Measurements from ENCODE around the gene SPAG9. TPM values are rescaled to one million over a fixed set of nuclear protein-coding genes. Genes with fewer than 3 reads are reported as not detected.

SPAG9 gene
- total RNA-seq, 1 donor from 2014 or later: 108 TPM

DNA sequence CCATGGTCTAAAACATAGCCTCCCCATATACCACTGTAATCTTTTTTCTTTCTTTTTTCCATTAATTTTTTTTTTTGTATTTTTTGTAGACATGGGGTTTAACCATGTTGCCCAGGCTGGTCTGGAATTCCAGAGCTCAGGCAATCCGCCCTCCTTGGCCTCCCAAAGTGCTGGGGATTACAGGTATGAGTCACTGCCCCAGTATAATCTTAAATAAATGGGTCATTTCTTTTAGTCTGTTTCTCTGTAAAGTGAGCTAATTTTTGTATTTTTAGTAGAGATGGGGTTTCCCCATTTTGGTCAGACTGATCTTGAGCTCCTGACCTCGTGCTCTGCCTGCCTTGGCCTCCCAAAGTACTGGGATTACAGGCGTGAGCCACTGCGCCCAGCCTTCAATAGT is 27.0 kb upstream of the SPAG9 start:
- Histone ChIP-seq H3K9me3 (no peaks in the 10 kb centered on the region), H3K4me3 (no peak overlapping the region), H3K36me3 (no peaks in the 10 kb centered on the region), H3K4me1 (peaks cover 4% of the 10 kb centered on the region), H3K27me3 (ENCODE audit: low read depth) (no peaks in the 10 kb centered on the region), H3K27ac (no peak overlapping the region)
- DNase-seq (no peak), ATAC-seq (no peak)
- intact Hi-C loops (cut with DNase I): no loop called here
- TF ChIP-seq, protein P1, sequence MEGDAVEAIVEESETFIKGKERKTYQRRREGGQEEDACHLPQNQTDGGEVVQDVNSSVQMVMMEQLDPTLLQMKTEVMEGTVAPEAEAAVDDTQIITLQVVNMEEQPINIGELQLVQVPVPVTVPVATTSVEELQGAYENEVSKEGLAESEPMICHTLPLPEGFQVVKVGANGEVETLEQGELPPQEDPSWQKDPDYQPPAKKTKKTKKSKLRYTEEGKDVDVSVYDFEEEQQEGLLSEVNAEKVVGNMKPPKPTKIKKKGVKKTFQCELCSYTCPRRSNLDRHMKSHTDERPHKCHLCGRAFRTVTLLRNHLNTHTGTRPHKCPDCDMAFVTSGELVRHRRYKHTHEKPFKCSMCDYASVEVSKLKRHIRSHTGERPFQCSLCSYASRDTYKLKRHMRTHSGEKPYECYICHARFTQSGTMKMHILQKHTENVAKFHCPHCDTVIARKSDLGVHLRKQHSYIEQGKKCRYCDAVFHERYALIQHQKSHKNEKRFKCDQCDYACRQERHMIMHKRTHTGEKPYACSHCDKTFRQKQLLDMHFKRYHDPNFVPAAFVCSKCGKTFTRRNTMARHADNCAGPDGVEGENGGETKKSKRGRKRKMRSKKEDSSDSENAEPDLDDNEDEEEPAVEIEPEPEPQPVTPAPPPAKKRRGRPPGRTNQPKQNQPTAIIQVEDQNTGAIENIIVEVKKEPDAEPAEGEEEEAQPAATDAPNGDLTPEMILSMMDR (IDR thresholded peaks at IDR 0.05): no peak

DNA sequence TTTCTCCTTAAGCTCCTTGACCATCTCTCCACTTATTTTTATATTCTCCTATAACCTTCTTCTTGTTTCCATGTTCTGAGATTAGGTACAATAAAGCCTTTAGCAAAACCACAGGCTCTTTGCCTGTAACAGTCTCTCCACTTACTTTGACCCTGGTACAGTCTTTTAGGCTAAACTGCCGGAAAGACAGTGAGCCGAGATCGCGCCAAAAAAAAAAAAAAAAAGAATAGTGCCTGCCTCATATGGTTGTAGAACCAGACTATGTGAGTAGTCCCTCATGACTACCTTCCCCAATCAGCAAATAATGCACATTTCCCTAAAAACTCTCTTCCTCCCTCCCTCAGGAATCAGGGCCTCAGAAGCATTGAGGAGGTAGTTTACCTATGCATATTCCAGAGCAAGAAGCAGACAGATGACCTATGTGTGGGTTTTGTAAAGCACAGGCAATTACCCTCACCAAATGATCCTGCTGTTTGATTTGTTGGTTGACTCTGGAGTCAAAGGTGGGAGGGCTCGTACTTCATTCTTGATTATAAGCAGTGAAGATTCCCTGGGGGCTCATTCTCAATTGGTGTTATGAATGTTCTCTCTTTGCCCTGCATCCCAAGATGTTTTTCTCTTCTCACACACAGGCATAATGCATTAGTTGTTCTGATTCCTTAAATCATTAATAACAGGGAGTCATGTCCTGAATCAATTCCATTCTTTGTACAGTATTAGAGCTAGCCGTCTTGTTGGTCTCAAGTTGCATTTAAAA is 23.8 kb upstream of the SPAG9 start:
- H3K9me3 ChIP-seq: no peaks in the 10 kb centered on the region
- DNase-seq (no peak), ATAC-seq (no peak)
- TF ChIP-seq, protein P1 (IDR thresholded peaks at IDR 0.05): no peak
- H3K27me3 ChIP-seq (ENCODE audit: low read depth): no peaks in the 10 kb centered on the region
- no peaks in the 10 kb centered on the region for H3K36me3 ChIP-seq
- no peak overlapping the region for H3K4me3 ChIP-seq
- H3K4me1 ChIP-seq: no peaks in the 10 kb centered on the region
- intact Hi-C loops (cut with DNase I): no loop called here
- no peak overlapping the region for H3K27ac ChIP-seq

DNA sequence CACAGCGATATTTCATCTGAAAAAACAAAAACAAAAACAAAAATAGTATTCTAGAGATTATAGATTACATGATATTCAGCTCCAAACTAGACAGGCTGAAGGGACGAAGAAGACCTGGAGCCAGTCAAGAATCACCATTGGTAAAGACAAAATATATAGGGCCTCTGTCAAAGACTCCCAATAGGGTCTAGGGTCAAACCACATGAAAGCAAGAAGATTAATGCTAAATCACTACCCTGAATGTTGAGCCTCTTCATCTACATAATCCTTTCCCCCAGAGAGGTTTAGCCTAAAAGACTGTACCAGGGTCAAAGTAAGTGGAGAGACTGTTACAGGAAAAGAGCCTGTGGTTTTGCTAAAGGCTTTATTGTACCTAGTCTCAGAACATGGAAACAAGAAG is 21.9 kb upstream of the SPAG9 start:
- H3K4me1 ChIP-seq: no peaks in the 10 kb centered on the region
- H3K27me3 ChIP-seq (ENCODE audit: low read depth): no peaks in the 10 kb centered on the region
- H3K9me3 ChIP-seq: no peaks in the 10 kb centered on the region
- intact Hi-C loops (cut with DNase I): no loop called here
- DNase-seq (no peak), ATAC-seq (no peak)
- H3K4me3 ChIP-seq: no peak overlapping the region
- H3K36me3 ChIP-seq: no peaks in the 10 kb centered on the region
- TF ChIP-seq, protein P1 (IDR thresholded peaks at IDR 0.05): no peak
- H3K27ac ChIP-seq: no peak overlapping the region

DNA sequence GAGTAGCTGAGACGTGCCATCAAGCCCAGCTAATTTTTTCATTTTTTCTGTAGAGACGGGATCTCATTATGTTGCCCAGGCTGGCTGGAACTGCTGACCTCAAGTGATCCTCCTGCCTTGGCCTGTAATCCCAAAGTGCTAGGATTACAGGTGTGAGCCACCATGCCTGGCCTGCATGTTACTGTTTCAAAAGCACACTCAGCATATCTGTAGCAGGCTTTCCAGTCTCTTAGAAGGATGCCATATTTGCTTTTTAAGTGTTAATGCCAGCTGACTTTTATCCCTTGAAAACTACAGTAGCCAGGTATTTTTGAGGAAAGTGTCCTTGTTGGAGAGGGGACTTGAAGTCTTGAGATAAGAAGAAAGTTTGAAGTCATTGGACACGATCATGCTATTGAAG is 15.3 kb upstream of the SPAG9 start:
- no peaks in the 10 kb centered on the region for H3K27me3 ChIP-seq (ENCODE audit: low read depth)
- peaks cover 9% of the 10 kb centered on the region for H3K4me1 ChIP-seq
- no peak for ATAC-seq
- H3K27ac ChIP-seq: no peak overlapping the region
- TF ChIP-seq, protein P1 (IDR thresholded peaks at IDR 0.05): no peak
- no peak for DNase-seq
- no peak overlapping the region for H3K4me3 ChIP-seq
- no peaks in the 10 kb centered on the region for H3K36me3 ChIP-seq
- intact Hi-C loops (cut with DNase I): no loop called here
- no peaks in the 10 kb centered on the region for H3K9me3 ChIP-seq

DNA sequence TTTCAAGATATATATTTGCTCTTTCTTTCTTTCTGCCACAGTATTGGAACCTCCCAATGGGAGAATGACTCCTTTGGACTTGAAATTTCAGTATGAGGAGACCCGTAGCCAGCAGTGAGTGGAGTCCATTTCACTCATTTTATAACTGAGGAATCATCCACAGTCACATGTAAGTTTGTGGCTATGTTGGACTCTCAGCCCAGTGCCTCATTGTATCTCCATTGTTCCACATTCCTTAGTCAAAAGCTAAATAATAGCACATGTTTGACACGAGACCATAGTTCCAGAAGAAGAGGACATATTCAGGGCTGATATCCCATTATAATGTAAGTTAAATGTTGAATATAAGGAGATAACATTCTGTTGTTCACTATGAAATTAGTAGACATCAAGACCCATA is 12.7 kb upstream of the SPAG9 start:
- ATAC-seq (no peak), DNase-seq (no peak)
- Histone ChIP-seq H3K27me3 (ENCODE audit: low read depth) (no peaks in the 10 kb centered on the region), H3K36me3 (no peaks in the 10 kb centered on the region), H3K27ac (no peak overlapping the region), H3K9me3 (no peaks in the 10 kb centered on the region), H3K4me3 (no peak overlapping the region), H3K4me1 (peaks cover 9% of the 10 kb centered on the region)
- TF ChIP-seq, protein P1 (IDR thresholded peaks at IDR 0.05): no peak
- intact Hi-C loops (cut with DNase I): no loop called here
